Peyer's patch (tissue), 4 donors: ENCODE measurements around the gene KIFC3.

Experiments
- POLR2A ChIP-seq, 2 donors: fragments of 450-650 bp; IDR thresholded peaks; one replicate each; pipeline ENCODE4 v1.5.1; 2017; ENCODE audit warnings: antibody characterized with exemption in 2 of 2, mild to moderate bottlenecking in 2 of 2, moderate library complexity in 2 of 2
- TF ChIP-seq, protein P1 (sequence below), 6 experiments: fragments of 450-650 bp in 4 of 6; fragments of 200-600 bp in 2 of 6; sonication (generic) in 1 of 6; IDR thresholded peaks; one replicate each; pipeline ENCODE4 v1.5.1; 2017 to 2019; ENCODE audit warnings: antibody characterized with exemption in 6 of 6, mild to moderate bottlenecking in 3 of 6, moderate library complexity in 1 of 6

DNA sequence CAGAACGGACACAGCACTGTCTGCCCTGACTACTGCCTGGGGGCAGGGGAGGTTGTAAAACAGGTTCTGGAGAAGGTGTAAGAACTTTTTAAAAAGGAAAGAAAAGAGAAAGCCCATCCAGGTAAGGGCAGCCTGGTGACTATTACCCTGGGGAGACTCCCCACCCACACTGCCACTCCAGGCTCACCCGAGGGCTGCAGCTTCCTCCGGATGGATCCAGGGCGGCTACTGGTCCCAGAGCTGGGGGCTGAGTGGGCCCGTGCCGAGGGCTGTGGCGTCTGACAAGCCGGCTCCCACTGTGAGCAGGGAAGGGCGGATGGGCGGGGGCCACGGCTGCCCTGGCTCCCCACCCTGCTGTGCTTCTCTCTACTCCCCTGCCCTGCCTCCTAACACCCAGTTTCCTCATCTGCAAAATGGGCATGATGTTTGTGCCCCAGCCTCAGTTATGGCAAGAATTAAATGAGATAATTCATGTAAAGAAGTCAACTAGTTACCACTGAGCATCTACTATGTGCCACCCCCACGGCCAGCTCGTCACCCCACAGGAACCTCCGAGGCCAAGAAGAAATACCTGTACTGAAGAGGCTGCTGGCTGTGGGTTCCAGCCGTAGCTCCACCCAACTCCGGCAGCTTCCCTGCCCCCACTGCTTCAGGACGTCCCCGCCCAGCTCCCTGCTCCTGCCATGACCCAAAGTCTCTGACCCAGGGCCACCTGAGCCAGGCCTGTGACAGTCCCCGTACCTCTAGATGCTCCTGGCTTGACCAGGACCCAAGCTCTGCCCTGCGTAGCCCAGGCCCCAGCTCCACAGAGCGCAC lies 42.5 kb downstream of the KIFC3 start:
- TF ChIP-seq POLR2A (IDR thresholded peaks at IDR 0.05) = no peak
- TF ChIP-seq, protein P1, sequence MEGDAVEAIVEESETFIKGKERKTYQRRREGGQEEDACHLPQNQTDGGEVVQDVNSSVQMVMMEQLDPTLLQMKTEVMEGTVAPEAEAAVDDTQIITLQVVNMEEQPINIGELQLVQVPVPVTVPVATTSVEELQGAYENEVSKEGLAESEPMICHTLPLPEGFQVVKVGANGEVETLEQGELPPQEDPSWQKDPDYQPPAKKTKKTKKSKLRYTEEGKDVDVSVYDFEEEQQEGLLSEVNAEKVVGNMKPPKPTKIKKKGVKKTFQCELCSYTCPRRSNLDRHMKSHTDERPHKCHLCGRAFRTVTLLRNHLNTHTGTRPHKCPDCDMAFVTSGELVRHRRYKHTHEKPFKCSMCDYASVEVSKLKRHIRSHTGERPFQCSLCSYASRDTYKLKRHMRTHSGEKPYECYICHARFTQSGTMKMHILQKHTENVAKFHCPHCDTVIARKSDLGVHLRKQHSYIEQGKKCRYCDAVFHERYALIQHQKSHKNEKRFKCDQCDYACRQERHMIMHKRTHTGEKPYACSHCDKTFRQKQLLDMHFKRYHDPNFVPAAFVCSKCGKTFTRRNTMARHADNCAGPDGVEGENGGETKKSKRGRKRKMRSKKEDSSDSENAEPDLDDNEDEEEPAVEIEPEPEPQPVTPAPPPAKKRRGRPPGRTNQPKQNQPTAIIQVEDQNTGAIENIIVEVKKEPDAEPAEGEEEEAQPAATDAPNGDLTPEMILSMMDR (IDR thresholded peaks at IDR 0.05) = no peak
